Measurements from ENCODE around the gene ST6GALNAC3.
"Not testable (repeated sequence)": the region's sequence is repeated elsewhere in the genome, so short reads cannot be mapped to it uniquely, and the experiment has no call there.

ST6GALNAC3 gene

DNA sequence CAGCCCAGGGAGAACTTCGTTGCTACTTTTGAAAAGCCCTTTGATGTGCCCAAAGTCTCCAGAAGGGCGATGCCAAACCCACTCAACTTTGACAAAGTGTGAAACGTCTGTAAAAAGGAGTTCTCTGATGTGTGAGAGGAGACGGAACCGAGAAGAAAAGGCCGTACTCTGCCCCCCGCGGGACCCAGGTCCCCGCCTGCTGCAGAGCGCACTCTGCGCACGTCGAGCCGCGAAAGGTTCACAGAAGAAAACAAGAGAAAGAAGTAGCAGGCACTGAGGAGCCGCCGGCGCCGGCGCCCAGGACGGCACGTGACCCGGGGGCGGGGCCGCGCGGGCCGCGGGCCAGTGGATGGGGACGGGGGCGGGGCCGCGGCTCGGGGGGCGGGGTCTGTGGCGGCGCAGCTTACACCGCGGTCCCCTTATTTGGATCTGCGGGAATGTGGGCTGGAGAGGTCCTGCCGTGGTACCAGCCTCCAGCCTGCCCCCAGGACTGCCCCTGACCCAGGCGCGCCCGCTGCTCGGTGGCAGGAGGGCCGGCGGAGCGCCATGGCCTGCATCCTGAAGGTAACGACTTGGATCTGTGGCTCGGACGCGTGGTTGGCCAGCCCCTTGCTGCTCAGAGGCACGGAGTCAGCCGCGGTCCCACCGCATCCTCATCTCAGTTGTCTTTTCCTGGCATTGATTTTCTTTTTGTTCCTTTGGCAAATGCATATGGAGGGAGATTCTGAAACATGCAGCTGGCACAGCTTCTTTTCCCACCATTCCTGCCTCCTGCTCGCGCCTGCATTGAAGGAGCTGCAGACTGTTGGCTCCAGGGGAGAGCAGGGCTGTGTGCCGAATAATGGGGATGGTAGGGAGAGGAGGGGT, at the start of gene ST6GALNAC3:
ST6GALNAC3 (plus strand) TSS at position 426 of the 867 bp plus-strand sequence.
- DNase-seq, result peak; percentile 37 to 59

DNA sequence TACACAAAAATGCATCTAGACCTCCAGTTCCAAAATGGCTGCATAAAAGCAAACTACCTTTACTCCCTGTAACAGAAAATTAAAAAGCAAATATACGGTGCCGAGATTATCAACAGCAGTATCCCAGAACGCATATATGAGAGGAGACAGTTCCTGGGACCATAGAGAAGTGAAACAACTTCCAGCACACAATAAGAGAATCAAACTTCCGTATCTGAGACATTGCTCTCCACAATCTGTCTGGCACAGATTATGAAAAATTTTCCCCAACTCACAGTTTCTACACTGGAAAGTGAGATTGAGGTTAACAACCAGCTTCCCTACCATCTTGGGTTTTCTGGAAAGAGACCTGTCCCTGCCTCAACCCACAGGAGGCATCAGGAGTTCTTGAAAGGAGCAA, 47.2 kb upstream of the ST6GALNAC3 start:
- DNase-seq, result no peak

DNA sequence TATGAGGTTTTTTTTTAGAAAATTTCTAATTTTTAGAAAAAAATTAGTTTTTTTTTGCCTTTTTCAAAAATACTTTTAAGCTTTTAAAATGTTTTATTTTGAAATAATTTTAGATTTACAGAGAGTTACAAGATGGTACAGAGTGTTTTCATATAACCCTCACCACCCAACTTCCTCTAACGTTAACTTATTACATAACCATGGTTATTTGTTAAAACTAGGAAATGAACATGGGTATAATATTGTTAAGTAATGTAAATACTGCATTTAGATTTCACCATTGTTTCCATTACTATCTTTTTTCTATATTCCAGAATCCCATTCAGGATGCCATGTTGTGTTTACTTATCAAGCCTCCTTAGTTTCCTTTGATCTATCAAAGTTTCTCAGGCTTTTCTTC, 45.2 kb upstream of the ST6GALNAC3 start:
- peak; percentile 16 to 20 for DNase-seq

DNA sequence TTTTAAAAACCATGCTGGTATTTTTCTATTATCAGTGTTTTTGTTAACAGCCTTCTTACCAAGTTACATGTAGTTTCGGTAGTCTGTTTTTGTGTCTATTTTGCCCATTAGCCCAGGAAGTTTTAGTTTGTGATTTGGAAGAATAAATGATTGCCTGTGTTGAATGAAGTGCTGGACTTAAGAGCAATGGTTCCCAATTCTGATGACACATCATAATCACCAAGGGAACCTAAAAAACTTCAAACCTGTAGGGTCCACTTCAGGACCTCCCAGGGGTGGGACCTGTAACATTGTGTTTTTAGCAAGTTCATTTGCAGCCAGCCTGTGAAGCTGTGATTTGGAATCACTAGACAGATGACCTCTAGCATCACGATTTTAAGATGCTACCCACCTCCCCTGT, 43.0 kb upstream of the ST6GALNAC3 start:
- no peak for DNase-seq

DNA sequence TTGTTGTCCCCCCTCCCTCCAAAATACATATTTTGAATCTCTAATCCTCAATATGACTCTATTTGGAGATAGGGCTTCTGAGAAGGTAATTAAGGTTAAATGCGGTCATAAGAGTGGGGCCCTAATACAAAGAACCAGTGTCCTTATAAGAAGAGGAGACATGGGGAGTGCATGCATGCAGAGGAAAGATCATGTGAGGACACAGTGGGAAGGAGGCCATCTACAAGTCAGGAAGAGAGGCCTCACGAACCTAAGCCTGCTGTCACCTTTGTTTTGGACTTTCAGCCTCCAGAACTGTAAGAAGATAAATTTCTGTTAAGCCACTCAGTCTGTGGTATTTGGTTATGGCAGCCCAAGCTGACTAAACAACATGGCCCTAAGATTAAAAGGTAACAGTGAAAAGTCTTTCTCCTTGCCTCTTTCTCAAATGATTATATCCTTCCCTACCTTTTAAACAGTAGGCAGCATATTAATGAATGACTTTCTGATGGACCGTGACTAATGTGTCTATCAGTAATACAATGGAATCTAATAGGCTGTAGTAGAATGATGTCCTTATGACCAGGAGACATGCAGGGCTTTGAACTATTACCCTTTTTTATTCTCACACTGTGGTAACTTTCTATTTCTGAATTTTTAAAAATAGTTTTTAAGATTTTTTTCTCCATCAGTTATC, 40.6 kb upstream of the ST6GALNAC3 start:
- no peak for DNase-seq

DNA sequence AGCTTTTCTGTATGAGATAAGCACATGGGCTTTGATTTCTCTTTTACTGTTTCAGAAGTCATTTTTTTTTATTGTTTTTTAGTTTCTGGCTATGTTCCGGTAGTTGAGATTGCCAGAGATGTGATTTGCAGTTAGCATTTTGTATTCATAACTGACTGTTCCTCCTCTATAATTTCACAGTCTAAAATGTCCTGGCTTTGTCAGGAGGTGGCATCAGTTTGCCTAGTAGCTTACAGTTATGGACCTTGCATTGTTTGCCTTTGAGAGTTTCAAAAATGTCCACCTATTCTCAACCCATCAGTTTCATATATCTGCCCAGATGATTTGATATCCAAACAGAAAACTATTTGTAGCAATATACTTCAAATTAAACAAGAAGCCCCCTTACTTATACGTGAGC, 39.5 kb upstream of the ST6GALNAC3 start:
- DNase-seq, result peak; percentile 61 to 78

DNA sequence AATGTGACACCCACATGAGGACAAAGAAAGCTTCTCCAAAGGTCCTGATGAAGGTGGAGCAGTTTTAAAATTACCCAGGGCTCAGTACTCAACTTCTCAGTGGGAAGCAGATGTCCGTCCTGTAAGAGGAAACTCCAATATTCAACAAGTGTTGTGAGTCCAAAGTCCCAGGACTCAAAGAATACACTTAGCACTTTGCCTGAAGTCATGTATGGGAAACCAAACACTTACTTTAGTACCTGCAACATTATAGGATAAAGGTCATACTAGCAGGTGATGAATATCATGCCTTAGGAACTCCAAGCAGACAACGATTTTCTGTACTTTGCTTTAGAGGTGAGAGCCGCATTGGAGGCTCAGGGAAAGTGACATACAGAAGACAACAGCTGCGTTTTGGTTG, 37.2 kb upstream of the ST6GALNAC3 start:
- no peak for DNase-seq

DNA sequence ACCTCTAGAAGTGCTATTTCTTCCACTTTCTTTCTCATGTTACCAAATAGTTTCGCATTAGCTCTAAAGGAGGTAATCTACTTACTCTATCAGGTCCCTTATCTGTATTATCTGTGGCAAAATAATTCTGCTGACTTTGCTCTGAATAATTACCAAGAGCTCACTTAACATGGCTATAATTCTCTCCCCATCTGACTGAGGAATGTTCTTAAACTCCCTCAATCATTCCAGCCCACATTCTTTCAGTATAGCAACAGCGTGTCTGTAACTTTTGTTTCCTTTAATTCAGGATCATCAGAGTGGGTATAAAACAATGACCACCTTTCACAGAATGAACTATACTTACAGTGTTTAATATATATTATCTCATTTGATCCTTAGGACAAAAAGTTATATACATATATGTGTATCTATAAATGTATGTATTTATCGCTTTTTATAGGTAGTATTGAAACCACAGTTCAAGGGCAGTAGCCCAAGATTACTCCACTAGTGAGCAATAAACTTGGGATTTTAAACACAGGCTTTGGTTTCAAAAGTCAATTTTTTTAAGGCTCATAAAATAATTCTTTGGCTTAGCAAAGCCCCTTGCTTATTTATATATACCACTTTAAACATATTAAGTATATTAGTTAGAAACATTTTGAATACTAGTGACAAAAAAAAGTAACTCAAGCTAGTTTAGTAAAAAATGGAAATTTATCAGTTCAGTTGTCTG, 36.1 kb upstream of the ST6GALNAC3 start:
- DNase-seq, result no peak

DNA sequence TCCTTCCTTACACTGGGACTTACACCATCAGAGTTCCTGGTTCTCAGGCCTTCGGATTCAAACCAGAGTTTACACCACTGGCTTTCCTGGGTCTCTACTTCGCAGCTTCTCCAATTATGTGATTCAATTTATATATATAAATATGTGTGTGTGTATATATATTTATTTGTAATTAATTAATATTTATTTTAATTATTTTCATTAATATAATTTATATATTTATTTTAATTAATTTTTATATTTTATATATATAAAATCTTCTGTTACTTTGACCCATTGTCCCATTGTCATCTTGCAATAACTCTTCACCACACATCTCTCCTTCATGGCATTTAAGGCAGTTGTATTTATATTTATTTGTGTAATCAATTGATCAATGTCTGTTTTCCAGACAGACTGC, 28.4 kb upstream of the ST6GALNAC3 start:
- no peak for DNase-seq

DNA sequence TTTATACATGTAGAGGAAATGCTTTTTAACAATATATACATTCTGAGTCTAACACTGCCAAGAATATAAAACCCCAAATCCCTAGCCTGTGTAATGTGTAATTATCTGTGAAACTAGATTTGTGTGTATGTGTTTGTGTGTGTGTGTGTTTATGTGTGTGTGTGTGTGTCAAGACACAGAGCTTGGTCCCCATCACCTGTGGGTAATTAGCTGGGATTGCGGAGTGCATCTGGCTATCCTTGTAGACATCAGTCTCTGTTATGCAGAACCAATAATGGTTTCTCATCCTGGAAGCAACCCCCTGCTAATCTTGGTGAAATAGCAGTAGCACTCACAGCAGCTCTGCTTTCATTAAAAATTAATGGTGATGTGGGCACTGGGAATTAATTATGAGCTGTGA, 26.3 kb upstream of the ST6GALNAC3 start:
- DNase-seq, result no peak

DNA sequence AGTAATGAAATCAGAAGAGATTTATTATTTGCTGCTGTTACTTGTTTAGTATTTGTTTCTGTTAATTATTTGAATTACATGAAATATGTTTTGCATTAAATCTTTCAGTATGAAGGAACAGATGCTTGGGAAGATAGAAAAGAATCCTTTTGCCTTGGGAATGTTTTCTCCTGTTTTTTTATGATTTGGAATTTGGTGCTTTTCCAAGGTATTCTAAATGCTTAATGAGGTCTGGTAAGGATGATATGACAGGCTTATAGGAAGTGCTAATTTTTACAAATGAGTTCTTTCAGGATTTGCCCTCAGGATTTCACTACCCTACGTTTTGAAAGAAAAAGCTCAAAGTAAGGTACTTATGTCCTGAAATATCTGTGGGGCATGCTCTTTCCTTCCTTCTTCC, 25.6 kb upstream of the ST6GALNAC3 start:
- DNase-seq, result no peak

DNA sequence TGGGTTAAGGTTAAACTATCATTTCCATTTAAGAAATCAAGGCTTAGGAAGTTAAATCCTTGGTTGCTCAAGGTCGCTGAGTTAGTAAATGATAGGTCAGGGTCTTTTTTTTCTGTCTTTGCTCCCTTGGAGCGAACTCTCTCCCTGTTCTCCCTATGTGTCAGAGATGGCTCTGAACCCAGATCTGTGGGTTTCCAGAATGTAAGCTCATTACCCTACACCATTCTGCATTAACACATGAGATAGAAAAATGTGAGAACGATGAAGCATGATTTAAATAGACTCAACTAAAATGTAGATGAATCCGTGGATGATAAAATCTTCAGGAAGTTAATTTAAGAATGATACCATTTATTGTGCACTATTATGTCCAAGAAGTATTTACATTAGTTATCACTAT, 25.0 kb upstream of the ST6GALNAC3 start:
- no peak for DNase-seq

DNA sequence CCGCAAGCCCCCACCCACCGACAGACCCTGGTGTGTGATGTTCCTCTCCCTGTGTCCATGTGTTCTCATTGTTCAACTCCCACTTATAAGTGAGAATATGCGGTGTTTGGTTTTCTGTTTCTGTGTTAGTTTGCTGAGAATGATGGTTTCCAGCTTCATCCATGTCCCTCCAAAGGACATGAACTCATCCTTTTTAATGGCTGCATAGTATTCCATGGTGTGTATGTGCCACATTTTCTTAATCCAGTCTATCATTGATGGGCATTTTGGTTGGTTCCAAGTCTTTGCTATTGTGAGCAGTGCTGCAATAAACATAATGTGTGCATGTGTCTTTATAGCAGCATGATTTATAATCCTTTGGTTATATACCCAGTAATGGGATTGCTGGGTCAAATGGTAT, 24.5 kb upstream of the ST6GALNAC3 start:
- not testable (repeated sequence) for DNase-seq

DNA sequence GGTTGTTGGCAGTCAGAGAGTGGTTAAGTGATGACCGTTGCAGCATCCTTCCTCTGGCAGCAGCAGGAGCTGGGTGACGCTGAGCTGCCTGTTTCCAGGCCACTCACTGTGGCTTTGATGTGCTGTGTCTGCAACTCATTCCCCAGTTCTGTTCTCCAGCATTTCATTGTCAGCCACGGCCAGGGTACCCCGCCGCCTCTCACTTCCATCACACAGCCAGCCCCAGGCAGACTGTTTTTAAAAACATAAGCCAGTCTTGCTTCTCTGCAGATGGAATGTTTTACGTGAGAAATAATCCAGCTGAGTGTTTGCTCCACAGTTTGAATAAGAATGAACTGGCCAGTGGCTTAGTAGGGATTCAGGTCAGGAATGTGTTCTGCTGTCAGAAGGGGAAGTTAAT, 21.5 kb upstream of the ST6GALNAC3 start:
- DNase-seq, result peak; percentile 38 to 41

DNA sequence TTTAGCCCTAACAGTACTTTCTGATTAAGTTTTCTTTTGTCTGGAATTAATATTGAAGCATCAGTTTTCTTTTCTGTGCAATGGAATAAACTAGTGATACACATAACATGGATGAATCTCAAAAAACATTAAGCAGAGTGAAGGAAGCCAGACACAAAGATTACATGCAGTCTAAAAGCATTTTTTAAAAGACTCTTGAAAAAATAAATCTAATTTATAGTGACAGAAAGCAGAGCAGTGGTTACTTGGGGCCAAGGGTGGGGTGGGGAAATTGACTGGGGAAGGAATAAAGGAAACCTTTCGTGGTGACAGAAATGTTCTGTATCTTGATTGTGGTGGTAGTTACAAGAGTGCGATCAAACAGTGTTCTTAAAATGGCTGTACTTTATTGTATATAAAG, 20.2 kb upstream of the ST6GALNAC3 start:
- no peak for DNase-seq

DNA sequence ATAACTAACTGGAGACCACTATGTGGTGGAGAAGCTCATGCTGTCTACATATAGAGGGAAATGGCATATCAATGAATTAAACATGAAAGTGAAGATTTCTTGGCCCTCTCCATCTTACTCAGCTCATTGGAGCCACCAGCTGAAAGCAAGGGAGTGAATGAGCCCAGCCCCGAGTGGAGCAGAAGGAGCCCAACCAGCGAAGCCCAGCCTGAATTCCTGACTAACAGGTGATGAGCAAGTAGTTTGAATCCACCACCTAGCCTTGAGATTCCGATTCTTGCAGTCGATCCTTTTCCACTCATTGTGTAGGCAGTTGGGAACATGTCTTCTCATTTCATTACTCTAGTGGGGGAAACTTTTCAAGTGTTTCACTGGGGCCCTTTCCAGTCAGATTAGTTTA, 18.6 kb upstream of the ST6GALNAC3 start:
- DNase-seq, result no peak

DNA sequence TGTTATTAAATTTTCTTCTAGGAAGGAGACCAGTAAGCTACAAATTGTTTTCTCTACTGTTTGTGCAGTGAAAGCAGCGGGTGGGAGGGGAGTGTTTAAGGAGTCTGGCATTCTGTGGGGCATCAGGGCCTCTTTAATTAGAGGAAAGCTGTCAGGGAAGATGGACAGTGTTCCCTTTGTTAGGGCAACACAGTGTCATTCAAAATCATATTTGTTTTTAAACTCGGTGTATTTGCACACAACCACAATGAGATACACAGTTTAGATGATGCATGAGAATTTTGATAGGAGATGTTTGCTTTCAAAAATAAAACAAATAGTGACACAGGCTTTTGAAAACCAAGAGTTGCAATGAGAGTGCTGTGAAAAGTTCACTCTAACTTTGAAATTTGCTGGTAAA, 15.1 kb upstream of the ST6GALNAC3 start:
- no peak for DNase-seq

DNA sequence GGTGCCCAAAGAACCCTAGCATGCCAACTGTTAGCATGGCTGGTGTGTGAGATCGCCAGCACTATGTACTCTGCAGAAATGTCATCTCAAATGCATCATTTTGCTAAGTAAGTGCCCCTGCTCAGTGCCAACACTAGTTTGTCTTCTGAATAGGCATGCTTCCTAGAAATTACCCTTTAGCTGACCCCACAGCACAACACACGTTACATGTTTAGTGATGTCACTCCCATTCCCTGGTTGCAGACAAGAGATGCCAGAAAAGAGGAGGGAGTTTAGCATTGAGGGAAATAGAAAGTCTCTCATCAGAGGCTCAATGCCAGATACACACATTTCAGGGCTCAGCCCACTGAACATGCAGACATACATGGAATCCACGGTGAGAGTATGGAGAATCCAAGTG, 9.3 kb upstream of the ST6GALNAC3 start:
- no peak for DNase-seq

DNA sequence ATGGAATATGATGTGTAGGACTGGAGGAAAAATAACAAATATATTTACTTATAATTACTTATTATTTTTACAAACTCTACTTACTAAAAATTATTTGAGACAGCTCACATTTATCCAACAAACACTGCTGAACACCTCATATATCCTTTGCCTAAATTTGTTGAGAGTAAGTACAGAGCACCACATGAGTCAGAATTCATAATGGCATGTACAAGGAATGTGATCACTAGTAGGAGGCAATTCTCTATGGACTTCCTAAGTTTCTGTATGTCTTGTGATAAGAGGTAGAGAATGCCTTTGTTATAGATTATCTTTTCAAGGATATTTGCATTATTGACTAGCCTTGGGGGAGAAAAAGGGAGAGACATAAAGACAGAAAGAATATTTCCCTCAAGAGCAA, 8.2 kb upstream of the ST6GALNAC3 start:
- DNase-seq, result no peak

DNA sequence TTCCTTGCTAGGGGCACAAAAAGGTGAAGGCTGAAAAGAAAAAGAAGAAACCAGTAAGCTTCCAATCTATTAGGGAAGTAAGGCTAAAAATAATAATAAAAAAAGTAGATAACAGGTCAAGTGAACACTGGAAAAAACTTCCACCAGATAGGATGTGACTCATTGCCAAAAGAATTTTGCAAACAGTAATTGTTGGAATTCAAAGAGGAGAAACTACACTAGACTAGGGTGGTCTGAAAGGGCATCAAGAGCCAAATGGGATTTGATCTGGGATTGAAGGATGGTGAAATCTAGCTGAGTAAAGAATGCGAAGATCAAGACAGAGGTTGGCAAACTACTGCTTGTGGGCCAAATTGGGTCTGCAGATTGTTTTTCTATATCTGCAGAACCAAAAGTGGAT, 6.0 kb upstream of the ST6GALNAC3 start:
- DNase-seq, result no peak

DNA sequence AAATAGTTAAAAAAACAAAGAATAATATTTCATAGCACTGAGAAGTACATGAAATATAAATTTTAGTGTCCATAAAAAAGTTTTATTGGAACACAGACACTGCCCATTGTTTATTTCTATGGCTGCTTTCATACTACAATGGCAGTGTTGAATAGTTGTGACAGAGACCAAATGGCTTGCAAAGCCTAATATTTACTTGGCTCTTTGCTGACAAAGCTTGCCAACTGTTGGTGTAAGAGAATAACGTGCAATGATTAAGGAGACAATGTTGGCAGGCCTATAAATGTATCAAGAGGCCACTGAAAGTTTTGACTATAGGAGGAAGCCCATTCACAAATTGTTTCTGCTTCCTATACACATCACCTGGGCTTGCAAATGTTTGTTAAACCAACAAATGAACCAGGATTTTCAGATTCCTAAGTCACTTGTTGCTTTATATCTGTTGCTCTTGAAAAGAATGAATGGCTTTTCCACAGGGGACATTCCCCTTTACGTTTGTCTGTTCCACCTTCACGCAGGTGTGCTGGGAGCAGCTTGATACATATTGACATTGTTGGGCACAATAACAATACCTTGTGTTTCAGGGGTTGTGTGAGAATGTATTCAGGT, 5.5 kb upstream of the ST6GALNAC3 start:
- no peak for DNase-seq

DNA sequence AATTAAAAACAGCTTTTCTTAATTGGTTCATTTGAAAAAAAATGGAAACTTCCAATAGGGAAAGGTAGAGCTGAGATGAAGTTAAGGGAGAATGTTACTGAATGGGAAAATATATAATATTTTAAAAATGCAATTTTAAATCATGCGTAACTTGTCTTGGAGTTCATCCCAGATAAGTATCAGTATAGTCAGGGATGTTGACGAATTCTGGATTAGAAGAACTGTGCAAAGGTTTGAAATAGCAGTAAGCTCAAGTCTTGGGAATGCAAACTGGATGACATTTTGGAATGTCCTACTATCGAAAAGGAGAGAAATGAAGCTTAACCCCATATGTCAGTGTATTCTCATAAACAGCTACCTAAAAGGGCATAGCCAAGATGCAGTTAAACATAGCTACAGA, 4.0 kb upstream of the ST6GALNAC3 start:
- DNase-seq, result no peak

DNA sequence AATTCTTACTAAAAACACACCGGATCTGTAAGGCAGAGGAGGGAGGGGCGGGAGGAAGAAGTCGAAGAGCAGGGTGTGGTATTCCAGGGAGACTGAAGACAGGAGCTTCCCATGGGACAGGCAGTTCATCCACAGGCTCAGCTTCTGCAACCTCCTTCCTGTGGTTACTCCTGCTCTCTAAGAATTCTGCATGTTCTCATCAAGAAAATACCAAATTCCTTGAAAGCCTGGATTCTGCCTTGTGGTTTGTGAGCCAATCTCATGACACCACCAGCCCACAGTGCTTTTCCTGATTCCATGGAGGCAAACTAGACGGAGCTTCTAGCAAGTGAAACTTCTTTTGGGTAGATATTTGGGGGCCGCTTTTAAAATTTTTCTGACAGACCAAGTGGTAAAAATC, 1.1 kb upstream of the ST6GALNAC3 start:
- no peak for DNase-seq

DNA sequence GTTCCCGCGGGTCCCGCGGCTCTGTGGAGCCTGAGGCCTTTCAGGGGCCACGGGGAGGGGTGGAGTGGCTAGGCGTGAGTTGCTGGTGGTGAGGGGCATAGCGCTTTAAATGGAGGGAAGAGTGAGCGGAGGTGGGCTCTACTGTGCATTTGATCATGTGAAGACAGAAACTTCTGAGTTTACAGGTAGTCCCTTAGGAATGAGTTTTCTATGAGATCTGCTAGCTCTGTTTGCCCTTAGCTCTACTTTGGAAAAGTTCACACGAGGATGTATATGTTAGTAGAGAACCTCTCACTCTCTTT, 593 bp downstream of the ST6GALNAC3 start:
- no peak for DNase-seq

Data from Kasumi-1 (cell line).